NCI-H460 (cell line): Measurements from ENCODE around the gene OAT. TPM values are rescaled to one million over a fixed set of nuclear protein-coding genes. Genes with fewer than 3 reads are reported as not detected.
A peak's percentile ranks its signal among the peaks of the same experiment; 100 is the strongest.

Experiments
- DNase-seq: peaks from one replicate; pipeline ENCODE4 v3.0.0-alpha.2; 2016; ENCODE audit warnings: low read depth; ENCODE audit errors: extremely low read depth
- total RNA-seq: library from RNA; depleted of rRNA; stranded (reverse); fragments of >200 nt; shearing (Covaris generic); gene quantifications from 2 replicates; pipeline ENCODE4 v1.2.3, GENCODE V29; 2014; rRNA removed

OAT gene
- total RNA-seq, 1 experiment from 2014 or later = 83.7 TPM

GRCh38 chr10:124356701-124357560, 61.8 kb downstream of the OAT start:
- DNase-seq = no peak

- peak; percentile 50 for DNase-seq
Observed at GRCh38 chr10:124354411-124355382, 64.0 kb downstream of the OAT start.

GRCh38 chr10:124353896-124354295, 64.8 kb downstream of the OAT start:
- DNase-seq = no peak

- DNase-seq = no peak
Observed at GRCh38 chr10:124353091-124353815, 65.5 kb downstream of the OAT start.

- no peak for DNase-seq
Observed at GRCh38 chr10:124351481-124352220, 67.1 kb downstream of the OAT start.

- no peak for DNase-seq
Observed at GRCh38 chr10:124350806-124351205, 67.9 kb downstream of the OAT start.

GRCh38 chr10:124349996-124350280, 68.8 kb downstream of the OAT start:
- no peak for DNase-seq

GRCh38 chr10:124349231-124349995, 69.3 kb downstream of the OAT start:
- DNase-seq = no peak

GRCh38 chr10:124348801-124349200, 69.9 kb downstream of the OAT start:
- DNase-seq = no peak

GRCh38 chr10:124347956-124348355, 70.8 kb downstream of the OAT start:
- no peak for DNase-seq

Other genes starting within 250 kb of the OAT start
- 0.02 TPM in 1 of 2 replicates, not detected in the other for gene NKX1-2, start 31.1 kb upstream of the OAT start, total RNA-seq
- gene LHPP, start 42.9 kb upstream of the OAT start, total RNA-seq = 1.6 and 2.9 TPM in 2 replicates